HG03095 (cell line): ENCODE data around the gene GPBP1.
"Not testable (repeated sequence)": the region's sequence is repeated elsewhere in the genome, so short reads cannot be mapped to it uniquely, and the experiment has no call there.

Experiments
- ATAC-seq: cut with Tn5 transposase; IDR thresholded peaks from one replicate; pipeline ENCODE4 v1.9.1; 2021; ENCODE audit warnings: moderate library complexity; ENCODE audit not compliant: unreplicated experiment

GPBP1 gene

DNA sequence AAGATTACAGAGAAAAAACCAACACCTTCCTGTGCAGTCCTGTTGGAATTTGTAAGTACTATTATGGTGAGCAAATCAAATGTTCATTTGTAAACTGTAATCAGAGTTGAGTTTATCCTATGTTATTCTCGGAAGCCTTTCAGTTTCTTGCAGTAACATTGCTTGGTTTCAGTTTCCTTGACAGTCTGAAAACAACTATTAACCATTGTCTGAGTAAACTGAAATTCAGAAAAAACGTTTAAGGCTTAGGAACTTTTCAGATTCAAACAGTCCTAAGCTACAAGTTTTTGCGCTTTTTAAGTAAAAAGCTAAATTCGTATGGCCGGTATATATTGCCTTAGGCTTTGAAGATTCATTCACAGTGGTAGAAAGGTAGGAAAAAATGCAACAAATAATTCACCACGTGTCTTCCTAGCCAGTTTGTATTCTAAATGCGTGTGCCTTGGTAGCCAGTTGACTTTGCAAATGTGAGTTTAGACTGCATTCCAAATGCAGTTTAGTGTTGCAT, 2.5 kb downstream of the GPBP1 start:
- no peak for ATAC-seq

- ATAC-seq: no peak
Observed at GRCh38 chr5:57177479-57178156, 3.8 kb downstream of the GPBP1 start.

- not testable (repeated sequence) for ATAC-seq
Observed at GRCh38 chr5:57178238-57178637, 4.4 kb downstream of the GPBP1 start.

DNA sequence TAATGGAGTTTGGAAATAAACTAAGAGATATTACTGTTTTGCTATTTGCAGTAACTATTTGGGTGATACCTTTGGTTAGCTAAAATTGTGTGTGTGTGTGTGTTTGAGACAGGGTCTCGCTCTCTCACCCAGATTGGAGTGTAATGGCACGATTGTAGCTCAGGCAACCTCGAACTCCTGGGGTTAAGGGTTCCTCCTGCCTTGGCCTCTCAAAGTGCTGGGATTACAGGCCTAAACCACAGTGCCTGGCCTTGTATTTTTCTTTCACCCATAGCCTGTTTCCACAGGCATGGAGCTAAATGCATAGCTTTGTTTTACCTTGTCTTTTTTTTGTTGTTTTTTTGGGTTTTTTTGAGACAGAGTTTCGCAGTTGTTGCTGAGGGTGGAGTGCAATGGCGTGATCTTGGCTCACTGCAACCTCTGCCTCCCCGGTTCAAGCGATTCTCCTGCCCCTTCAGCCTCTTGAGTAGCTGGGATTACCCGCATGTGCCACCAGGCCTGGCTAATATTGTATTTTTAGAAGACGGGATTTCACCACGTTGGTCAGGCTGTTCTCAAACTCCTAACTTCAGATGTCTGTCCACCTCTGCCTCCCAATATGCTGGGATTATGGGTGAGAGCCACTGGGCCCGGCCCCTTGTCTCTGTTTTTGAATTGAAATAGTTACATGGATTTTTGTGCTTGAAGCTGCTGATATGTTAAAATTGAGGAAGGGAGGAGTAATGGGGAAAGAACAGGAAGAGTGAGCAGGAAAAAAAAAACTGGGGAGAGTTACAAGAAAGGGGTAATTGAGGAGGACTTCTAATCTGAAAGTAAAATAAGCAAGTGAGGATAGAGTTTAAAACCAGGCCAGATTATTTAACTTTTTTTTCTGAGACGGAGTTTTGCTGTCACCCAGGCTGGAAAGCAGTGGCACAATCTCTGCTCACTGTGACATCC, 5.7 kb downstream of the GPBP1 start:
- no peak for ATAC-seq

DNA sequence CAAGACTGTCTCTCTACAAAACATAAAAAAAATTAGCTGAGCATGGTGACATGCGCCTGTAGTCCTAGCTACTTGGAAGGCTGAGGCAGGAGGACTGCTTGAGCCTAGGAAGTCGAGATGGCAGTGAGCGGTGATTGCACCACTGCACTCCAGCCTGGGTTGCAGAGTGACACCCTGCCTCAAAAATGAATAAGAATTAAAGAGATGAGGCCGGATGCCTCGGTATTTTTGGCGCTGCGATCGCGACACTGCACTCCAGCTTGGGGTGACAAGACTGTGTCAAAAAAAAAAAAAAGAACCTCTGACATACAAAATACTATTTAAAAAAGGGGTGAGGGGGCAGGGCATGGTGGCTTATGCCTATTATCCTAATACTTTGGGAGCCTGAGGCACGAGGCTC, 7.3 kb downstream of the GPBP1 start:
- no peak for ATAC-seq

DNA sequence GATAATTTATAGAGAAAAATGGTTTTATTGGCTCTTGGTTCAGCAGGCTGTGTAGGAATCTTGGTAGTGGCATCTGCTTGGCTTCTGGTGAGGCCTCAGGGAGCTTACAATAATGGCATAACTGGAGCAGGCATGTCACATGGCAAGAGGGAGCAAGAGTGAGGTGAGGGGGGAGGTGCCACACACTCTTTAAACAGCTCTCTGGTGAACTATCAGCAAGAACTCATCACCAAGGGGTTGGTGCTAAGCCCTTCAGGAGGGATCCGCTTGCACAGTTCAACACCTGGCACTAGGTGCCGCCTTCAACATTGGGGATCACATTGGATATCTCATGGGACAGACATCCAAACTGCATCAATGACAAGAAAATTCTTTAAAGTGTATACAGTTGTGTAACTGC, 10.5 kb downstream of the GPBP1 start:
- ATAC-seq: no peak

- no peak for ATAC-seq
Observed at GRCh38 chr5:57185313-57185712, 11.5 kb downstream of the GPBP1 start.

DNA sequence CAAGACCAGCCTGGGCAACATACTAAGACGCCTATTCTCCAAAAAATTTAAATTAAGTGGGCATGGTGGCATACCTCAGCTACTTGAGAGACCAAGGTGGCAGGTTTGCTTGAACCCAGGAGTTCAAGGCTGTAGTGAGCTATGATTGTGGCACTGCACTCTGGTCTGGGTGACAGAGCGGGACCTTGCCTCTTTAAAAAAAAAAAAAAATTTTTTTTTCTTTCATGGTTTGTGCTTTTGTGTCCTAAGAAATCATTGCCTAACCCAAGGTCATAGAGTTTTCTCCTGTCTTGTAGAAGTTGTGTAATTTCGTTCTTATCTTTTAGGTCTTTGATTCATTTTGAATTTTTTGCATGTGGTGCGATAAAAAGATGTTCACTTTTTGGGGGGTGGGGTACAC, 12.3 kb downstream of the GPBP1 start:
- no peak for ATAC-seq

DNA sequence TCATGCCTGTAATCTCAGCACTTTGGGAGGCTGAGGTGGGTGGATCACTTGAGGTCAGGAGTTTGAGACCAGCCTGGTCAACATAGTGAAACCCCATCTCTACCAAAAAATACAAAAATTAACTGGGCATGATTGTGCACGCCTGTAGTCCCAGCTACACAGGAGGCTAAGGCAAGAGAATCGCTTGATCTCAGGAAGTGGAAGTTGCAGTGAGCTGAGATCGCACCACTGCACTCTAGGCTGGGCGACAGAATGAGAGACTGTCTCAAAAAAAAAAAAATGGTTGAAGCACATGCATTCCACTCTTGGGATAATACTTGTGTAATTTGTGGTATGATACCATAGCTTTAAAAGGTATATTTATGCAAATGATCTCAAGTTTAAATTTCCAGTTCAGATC, 14.1 kb downstream of the GPBP1 start:
- not testable (repeated sequence) for ATAC-seq

GRCh38 chr5:57189515-57189914, 15.7 kb downstream of the GPBP1 start:
- no peak for ATAC-seq

DNA sequence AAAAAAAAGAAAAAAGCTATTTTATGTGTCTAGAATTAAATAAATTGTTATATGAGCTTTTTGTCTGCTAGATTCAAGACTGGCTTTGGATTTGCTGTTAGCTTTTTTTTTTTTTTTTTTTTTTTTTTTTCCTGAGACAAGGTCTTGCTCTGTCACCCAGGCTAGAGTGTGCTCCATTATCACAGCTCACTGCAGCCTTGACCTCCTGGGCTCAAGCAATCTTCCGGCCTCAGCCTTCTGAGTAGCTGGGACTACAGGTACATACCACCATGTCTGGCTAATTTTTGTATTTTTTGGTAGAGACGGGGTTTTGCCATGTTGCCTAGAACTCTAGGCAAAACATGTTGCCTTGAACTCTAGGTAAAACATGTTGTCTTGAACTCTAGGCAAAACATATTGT, 16.7 kb downstream of the GPBP1 start:
- no peak for ATAC-seq

- ATAC-seq: no peak
Observed at GRCh38 chr5:57191163-57191562, 17.3 kb downstream of the GPBP1 start.

DNA sequence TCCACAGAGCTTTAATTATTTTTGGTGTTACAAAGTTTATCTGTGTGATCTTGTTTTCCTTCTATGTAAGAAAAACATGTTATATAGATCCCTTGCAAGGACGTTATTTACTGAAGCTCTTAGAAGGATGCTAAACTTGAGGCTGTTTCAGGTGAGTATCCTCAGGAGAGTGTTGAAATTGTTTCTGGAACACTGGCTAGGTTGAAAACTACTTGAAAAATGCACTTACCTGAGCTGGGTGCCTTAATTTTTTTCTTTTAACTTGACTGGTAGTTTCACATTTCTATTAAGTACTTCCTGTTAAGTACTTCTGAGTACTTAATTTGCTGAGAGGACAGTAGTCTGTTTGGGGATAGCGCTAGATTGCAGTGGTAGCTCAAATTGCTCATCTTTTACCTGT, 18.1 kb downstream of the GPBP1 start:
- ATAC-seq: no peak

GRCh38 chr5:57192832-57193231, 19.0 kb downstream of the GPBP1 start:
- not testable (repeated sequence) for ATAC-seq

DNA sequence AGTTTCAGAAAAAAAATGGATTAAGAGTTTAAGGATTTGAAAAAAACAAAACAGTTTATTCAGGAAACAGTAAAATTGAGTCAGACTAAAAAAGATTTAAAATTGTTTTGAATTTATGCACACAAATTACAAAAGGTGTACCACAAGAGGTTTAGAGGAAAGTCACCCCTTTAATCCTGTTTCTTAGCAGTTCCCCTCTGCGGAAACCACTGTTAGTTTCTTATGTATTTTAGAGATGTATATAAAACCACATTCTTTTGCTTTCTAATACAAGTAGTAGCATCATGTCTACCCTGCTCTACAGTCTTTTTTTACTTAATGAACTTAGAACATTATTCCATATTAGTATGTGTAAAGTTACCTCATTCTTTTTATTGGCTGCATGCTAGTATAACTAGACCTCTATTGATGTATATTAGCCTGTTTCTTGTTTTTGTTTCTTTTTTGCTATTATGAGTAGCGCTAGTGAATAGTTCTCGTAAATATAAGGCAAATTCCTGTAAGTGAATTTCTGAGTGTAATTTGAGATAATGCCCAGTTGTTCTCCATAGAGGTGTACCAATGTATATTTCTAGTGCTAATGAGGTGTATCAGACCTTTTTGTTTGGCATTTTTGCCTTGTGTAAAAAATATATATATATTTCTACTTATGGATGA, 20.0 kb downstream of the GPBP1 start:
- no peak for ATAC-seq

DNA sequence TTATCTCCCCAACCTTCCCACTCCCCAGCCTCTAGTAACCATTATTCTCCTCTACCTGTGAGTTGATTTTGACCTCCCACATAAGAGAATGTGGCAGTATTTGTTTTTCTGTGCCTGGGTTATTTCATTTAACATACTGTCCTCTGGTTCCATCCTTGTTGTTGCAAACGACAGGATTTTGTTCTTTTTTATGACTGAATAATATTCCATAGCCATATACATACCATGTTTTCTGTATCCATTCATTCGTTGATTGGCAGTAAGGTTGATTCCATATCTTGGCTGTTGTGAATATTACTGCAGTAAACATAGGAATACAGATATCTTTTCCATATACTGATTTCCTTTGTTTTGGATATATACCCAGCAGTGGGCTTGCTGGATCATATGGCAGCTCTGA, 20.8 kb downstream of the GPBP1 start:
- ATAC-seq: no peak

- no peak for ATAC-seq
Observed at GRCh38 chr5:57195060-57195459, 21.2 kb downstream of the GPBP1 start.

GRCh38 chr5:57199866-57200265, 26.0 kb downstream of the GPBP1 start:
- no peak for ATAC-seq

DNA sequence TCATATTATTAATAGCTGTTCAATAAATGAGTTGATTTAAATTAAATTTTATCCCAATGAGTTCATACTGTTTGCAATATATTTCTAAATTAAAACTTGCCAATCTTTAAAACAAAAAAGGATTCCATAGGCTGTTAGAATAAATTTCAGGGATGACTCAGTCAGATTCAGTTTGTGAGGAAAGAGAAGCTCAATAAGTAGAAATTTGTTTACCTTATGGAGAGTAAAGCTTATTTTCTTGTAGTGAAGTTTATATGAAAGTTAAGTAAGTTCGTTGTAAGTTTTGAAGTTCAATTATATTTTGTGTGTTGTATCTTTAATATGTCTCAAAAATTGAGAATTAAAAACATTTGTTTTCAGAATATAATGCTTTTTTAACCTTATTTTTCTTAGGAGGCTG, 29.0 kb downstream of the GPBP1 start:
- no peak for ATAC-seq

- no peak for ATAC-seq
Observed at GRCh38 chr5:57207007-57207653, 33.3 kb downstream of the GPBP1 start.

DNA sequence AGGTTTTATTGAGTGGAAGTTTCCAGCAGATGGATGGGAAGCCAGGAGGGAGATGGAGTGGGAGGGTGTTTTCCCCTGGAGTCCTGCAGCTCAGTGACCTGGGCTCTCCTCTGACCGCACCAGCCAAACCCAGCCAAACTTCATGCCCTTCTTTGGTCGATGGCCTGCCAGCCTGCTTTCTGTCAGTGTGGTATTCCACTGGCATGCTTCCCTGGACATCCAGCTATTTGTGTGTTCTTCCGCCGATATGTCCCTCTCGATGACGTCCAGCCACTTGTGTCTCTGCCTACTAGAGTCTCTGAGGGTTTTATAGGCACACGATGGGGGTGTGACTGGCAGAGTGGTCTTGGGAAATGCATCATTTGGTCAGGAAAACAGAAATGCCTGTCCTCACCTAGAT, 33.8 kb downstream of the GPBP1 start:
- ATAC-seq: no peak
